GM12872 (cell line): ENCODE data around the gene LCN10.

Experiments
- TF ChIP-seq, protein P1 (sequence below): IDR thresholded peaks from 3 replicates; pipeline ENCODE4 v1.5.1; 2011; ENCODE audit warnings: low read depth, mild to moderate bottlenecking, low read length, moderate library complexity; ENCODE audit not compliant: insufficient read depth

Gene LCN10

DNA sequence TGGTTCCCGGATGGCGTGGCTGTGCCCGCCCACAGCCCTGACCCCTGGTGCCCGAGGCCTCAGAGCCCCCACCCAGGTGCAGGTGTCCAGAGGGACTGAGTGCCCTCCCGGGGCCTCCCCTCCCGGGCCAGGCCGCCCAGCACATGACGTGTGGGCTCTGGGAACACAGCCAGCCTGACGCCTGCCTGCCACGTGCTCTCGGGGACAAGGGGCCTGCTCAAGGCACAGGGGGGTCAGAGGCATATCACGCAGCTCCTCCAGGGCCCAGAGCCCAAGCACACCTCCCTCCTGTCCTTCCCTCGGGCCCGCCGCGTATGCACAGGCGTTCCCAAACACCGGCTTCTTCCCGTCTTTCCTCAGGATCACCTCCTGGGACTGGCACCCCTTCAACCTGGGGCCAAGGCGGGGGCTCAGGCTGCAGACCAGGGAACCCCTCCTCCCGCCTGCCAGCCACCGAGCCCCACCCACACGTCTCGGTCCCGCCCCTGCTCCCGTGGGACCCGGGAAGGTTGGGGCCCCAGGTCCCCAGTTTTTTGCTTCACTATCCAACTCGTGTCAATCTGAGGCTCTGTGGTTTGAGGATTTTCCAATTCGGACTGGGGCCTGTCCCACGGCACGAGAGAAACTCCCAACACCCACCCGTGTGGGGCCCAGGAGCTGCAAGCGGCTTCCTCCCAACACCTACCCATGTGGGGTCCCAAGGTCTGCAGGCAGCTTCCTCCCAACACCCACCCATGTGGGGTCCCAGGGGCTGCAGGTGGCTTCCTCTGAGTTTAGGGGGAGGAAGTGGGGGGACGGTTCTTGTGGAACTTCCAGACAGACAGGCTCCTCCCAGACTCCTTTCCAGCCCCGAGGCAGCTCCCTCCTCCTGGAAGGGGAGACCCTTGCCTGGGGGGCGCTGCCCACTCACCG is 1.5 kb downstream of the LCN10 start:
- TF ChIP-seq, protein P1, sequence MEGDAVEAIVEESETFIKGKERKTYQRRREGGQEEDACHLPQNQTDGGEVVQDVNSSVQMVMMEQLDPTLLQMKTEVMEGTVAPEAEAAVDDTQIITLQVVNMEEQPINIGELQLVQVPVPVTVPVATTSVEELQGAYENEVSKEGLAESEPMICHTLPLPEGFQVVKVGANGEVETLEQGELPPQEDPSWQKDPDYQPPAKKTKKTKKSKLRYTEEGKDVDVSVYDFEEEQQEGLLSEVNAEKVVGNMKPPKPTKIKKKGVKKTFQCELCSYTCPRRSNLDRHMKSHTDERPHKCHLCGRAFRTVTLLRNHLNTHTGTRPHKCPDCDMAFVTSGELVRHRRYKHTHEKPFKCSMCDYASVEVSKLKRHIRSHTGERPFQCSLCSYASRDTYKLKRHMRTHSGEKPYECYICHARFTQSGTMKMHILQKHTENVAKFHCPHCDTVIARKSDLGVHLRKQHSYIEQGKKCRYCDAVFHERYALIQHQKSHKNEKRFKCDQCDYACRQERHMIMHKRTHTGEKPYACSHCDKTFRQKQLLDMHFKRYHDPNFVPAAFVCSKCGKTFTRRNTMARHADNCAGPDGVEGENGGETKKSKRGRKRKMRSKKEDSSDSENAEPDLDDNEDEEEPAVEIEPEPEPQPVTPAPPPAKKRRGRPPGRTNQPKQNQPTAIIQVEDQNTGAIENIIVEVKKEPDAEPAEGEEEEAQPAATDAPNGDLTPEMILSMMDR = no peak

- TF ChIP-seq, protein P1 = no peak
These were observed 2.2 kb downstream of the LCN10 start for GRCh38 chr9:136740491-136740890.

DNA sequence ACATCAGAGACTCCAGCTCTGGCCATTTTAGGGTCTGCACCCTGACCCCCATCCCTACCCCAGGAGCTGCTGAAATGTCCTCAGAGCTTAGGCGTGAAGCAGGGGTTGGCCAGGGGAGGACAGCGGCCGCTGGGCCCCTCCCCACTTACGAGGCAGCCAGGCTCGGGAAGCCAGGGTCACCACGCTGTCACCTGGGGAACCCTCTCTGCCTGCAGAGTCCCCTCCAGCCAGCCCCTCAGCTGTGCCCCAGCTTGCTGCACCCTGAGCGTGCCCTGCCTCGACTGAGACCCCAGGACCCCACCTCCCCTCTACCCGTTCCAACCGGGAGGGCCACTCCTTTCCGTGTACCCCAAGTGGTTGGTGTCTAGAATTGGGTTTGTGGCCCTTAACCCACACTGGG is 2.7 kb downstream of the LCN10 start:
- TF ChIP-seq, protein P1 = no peak

GRCh38 chr9:136739509-136739908 is 3.2 kb downstream of the LCN10 start:
- TF ChIP-seq, protein P1 = no peak

DNA sequence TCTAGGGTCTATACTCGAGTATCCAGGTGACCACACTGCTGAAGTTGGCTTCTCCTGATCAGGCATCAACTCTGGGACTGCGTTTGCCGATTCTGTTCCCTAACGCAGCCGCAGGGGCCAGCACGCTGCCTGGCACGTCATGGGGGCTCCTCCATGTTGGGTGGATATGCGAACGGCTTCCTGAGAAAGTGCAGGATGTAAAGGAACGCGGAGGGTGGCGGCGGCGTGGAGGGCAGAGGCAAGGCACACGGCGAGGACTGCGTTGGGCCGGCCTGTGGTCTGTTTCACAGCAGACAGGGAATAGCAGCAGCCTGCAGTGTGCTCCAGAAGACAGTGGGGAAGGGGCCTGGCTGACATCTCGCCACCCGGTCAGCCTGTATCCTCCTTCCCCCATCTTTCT is 3.8 kb downstream of the LCN10 start:
- TF ChIP-seq, protein P1 = no peak

- TF ChIP-seq, protein P1 = no peak
These were observed 6.8 kb downstream of the LCN10 start for GRCh38 chr9:136735812-136736480.

DNA sequence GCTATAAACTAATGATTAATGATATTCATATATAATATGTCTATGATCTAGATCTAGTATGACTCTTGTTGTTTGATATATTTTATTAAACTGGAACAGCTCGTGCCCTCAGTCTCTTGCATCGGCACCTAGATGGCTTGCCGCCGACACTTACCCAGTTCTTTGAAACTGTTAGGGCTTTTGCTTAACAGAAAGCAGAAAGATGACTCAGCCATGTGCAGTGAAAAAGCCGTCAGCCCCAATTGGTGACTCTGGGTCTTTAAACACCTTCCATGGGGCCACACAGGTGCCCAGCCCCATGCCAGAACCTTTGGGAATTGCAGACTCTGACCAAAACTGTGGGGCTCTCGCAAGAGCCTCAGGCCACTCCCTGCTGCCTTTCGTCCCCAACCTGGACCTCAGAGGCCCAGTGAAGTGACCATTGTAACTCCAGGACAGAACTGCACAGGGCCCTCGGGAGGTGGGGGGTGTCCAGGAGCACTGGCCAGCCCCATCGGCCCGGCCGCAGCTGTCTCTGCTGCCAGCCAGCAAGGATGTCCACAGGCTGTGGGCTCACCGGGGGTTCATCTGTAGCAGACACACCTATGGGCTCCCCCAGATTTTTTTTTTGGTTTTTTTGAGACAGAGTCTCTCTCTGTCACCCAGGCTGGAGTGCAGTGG is 7.8 kb downstream of the LCN10 start:
- TF ChIP-seq, protein P1 = no peak
